IMR-90 (cell line): ENCODE results near the gene VKORC1L1. TPM values are rescaled to one million over a fixed set of nuclear protein-coding genes. Genes with fewer than 3 reads are reported as not detected.
"Not testable (repeated sequence)": the region's sequence is repeated elsewhere in the genome, so short reads cannot be mapped to it uniquely, and the experiment has no call there.

Experiments
- ATAC-seq: fragments of 200-7000 bp; cut with Tn5 transposase; 2 replicates; pipeline ENCODE4 v1.9.1; 2020; ENCODE audit warnings: low read depth, mild to moderate bottlenecking, moderate library complexity
- BruUV-seq: library from RNA; stranded (reverse); fragments of 400-500 nt; replicated peaks from 2 replicates; lab custom pipeline; 2021; lab: Mats Ljungman, UMichigan
- CTCF ChIA-PET: fragments of 300-600 bp; formaldehyde crosslinking; extraction: SDS; loops from one replicate; lab custom pipeline; 2021; ENCODE audit warnings: antibody characterized with exemption; lab: Yijun Ruan, JAX
- POLR2A ChIA-PET: fragments of 300-600 bp; sonication (Branson Sonifier 250); formaldehyde crosslinking; loops from one replicate; lab custom pipeline; 2022; ENCODE audit warnings: antibody characterized with exemption; ENCODE audit not compliant: unreplicated experiment; lab: Charles Lee
- DNase-seq: peaks from one replicate; pipeline ENCODE4 v3.0.0; 2013
- H2AFZ ChIP-seq: replicated peaks from 2 replicates; pipeline ENCODE3; 2013; ENCODE audit warnings: low read length, mild to moderate bottlenecking; ENCODE audit not compliant: poor library complexity
- H2AK5ac ChIP-seq: 2 replicates; pipeline ENCODE4 v1.6.1; 2013; ENCODE audit warnings: low read depth, low read length, inconsistent platforms
- H2AK9ac ChIP-seq: replicated peaks from 2 replicates; pipeline ENCODE3; 2013; ENCODE audit warnings: mild to moderate bottlenecking, low read depth, low read length, moderate library complexity; ENCODE audit not compliant: poor library complexity
- H2BK120ac ChIP-seq: 2 replicates; pipeline ENCODE4 v1.6.1; 2013; ENCODE audit warnings: low read depth, low read length, inconsistent platforms
- H2BK15ac ChIP-seq: 3 replicates; pipeline ENCODE4 v1.6.1; 2013; ENCODE audit warnings: low read depth, low read length, inconsistent platforms
- H2BK20ac ChIP-seq: 2 replicates; pipeline ENCODE4 v1.6.1; 2013; ENCODE audit warnings: low read depth, mild to moderate bottlenecking, inconsistent platforms, low read length, moderate library complexity
- H2BK5ac ChIP-seq: 2 replicates; pipeline ENCODE4 v1.6.1; 2013; ENCODE audit warnings: mild to moderate bottlenecking, low read depth, low read length, inconsistent platforms; ENCODE audit not compliant: poor library complexity, severe bottlenecking
- H3K14ac ChIP-seq: replicated peaks from 2 replicates; pipeline ENCODE4 v1.6.1; 2013; ENCODE audit warnings: low read depth, low read length, inconsistent platforms
- H3K18ac ChIP-seq: 2 replicates; pipeline ENCODE4 v1.6.1; 2013; ENCODE audit warnings: low read depth, low read length, control low read depth
- H3K23ac ChIP-seq: 2 replicates; pipeline ENCODE4 v1.6.1; 2013; ENCODE audit warnings: low read depth, low read length, inconsistent platforms
- H3K27ac ChIP-seq: 2 replicates; pipeline ENCODE4 v1.5.1; 2013; ENCODE audit warnings: mild to moderate bottlenecking, control low read depth, low read length; ENCODE audit not compliant: insufficient read depth
- H3K27me3 ChIP-seq: 2 replicates; pipeline ENCODE4 v1.6.1; 2013; ENCODE audit warnings: low read length; ENCODE audit not compliant: control insufficient read depth, insufficient read depth
- H3K36me3 ChIP-seq: 2 replicates; pipeline ENCODE4 v1.6.1; 2013; ENCODE audit warnings: low read length, mixed read lengths; ENCODE audit not compliant: control insufficient read depth, insufficient read depth
- H3K4ac ChIP-seq: 2 replicates; pipeline ENCODE4 v1.6.1; 2013; ENCODE audit warnings: low read depth, low read length, inconsistent platforms
- H3K4me1 ChIP-seq: 2 replicates; pipeline ENCODE4 v1.6.1; 2013; ENCODE audit warnings: low read length, mixed read lengths; ENCODE audit not compliant: control insufficient read depth, insufficient read depth
- H3K4me2 ChIP-seq: 2 replicates; pipeline ENCODE4 v1.6.1; 2013; ENCODE audit warnings: low read depth, mild to moderate bottlenecking, control low read depth, low read length, moderate library complexity
- H3K4me3 ChIP-seq: 2 replicates; pipeline ENCODE4 v1.5.1; 2013; ENCODE audit warnings: low read depth, mild to moderate bottlenecking, control low read depth, low read length, moderate library complexity; ENCODE audit not compliant: insufficient read depth
- H3K56ac ChIP-seq: 2 replicates; pipeline ENCODE4 v1.6.1; 2013; ENCODE audit warnings: low read length, inconsistent platforms; ENCODE audit not compliant: insufficient read depth; ENCODE audit errors: extremely low read depth
- H3K79me1 ChIP-seq, 2 experiments: 2 replicates each; pipeline ENCODE4 v1.6.1; 2013; ENCODE audit warnings: low read length in 2 of 2, inconsistent platforms in 1 of 2, low read depth in 1 of 2
- H3K9ac ChIP-seq: 2 replicates; pipeline ENCODE4 v1.6.1; 2013; ENCODE audit warnings: low read depth, low read length, control low read depth
- H3K9me1 ChIP-seq: 2 replicates; pipeline ENCODE4 v1.6.1; 2013; ENCODE audit warnings: low read length, inconsistent platforms; ENCODE audit not compliant: insufficient read depth
- H3K9me3 ChIP-seq: 2 replicates; pipeline ENCODE4 v1.6.1; 2013; ENCODE audit warnings: low read length; ENCODE audit not compliant: control insufficient read depth, insufficient read depth
- H4K20me1 ChIP-seq: 2 replicates; pipeline ENCODE4 v1.6.1; 2013; ENCODE audit warnings: low read length, inconsistent platforms; ENCODE audit not compliant: insufficient read depth
- H4K5ac ChIP-seq: 2 replicates; pipeline ENCODE4 v1.6.1; 2013; ENCODE audit warnings: mild to moderate bottlenecking, low read depth, low read length, control low read depth
- H4K8ac ChIP-seq, 2 experiments: 2 replicates each; pipeline ENCODE4 v1.6.1; 2013; ENCODE audit warnings: low read depth in 2 of 2, low read length in 2 of 2, control low read depth in 1 of 2, inconsistent platforms in 1 of 2
- H4K91ac ChIP-seq: 2 replicates; pipeline ENCODE4 v1.6.1; 2013; ENCODE audit warnings: low read depth, low read length, inconsistent platforms; ENCODE audit not compliant: insufficient read depth
- WGBS, 2 experiments: methylation state at CpG; one replicate each; pipeline versions ENCODE4 v1.1.5 to v1.1.7; 2013; ENCODE audit warnings: missing lambda C conversion rate in 2 of 2; ENCODE audit not compliant: insufficient read length in 1 of 2; ENCODE audit errors: extremely low coverage in 2 of 2; 5-methylcytosine and 5-hydroxymethylcytosine counted together
- dilution Hi-C: fragments of 300-500 bp; cut with HindIII; formaldehyde crosslinking; loops from one replicate; pipeline ENCODE4 v1.14.3; 2018; ENCODE audit warnings: low sequenced_read_pairs; ENCODE audit not compliant: unreplicated experiment
- in situ Hi-C: fragments of 300-500 bp; cut with MboI; formaldehyde crosslinking; loops from 3 replicates; pipeline ENCODE4 v1.14.3; 2019; ENCODE audit warnings: low sequenced_read_pairs, inconsistent platforms, mixed read lengths
- intact Hi-C: fragments of 100-400 bp; cut with micrococcal nuclease; formaldehyde crosslinking; loops from 2 replicates; pipeline ENCODE4 v1.10.0; 2022
- polyA plus RNA-seq, 3 experiments: library from polyadenylated mRNA; depleted of rRNA; stranded (reverse); fragments of >200 nt; gene quantifications; 2 replicates each; pipeline ENCODE4 v1.2.3, GENCODE V29; 2012; ENCODE audit warnings: low replicate concordance in 1 of 3
- total RNA-seq: library from RNA; depleted of rRNA; stranded (reverse); fragments of >200 nt; gene quantifications from 2 replicates; pipeline ENCODE4 v1.2.3, GENCODE V29; 2012

The VKORC1L1 gene
- total and polyA plus RNA-seq, 2 of the 4 experiments (the other 2 are of a cell fraction), result 12.5 to 14.5 TPM

DNA sequence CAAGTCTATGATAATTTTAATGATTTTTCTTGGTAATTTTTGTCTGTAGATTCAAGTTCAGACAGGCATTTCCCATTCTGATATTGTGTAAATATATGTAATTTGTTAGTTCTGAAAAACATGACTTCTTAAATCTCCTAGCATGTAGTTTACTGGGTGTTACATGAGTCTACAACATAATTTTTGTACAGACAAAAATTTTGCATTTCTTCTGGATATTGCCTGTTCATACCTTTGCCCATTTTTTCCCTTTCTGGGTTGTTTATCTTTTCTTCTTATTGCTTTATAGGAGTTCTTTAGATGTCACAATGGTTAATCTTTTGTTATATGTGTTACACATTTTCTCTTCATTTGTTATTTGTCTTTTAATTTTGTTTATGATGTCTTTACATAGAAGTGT lies 12.1 kb downstream of the VKORC1L1 start:
- H4K20me1 ChIP-seq, DNase-seq, H2BK20ac ChIP-seq, H3K4ac ChIP-seq, H3K27me3 ChIP-seq, H2BK120ac ChIP-seq, BruUV-seq, H4K5ac ChIP-seq, H3K4me1 ChIP-seq, POLR2A ChIA-PET, dilution Hi-C loops, ATAC-seq, H2AFZ ChIP-seq, H3K4me3 ChIP-seq, CTCF ChIA-PET, in situ Hi-C loops, H3K14ac ChIP-seq, H2BK5ac ChIP-seq, H3K36me3 ChIP-seq, intact Hi-C loops, H3K18ac ChIP-seq, H3K9me3 ChIP-seq, H2BK15ac ChIP-seq, H3K27ac ChIP-seq, H3K56ac ChIP-seq, H3K9me1 ChIP-seq, H3K23ac ChIP-seq, H2AK5ac ChIP-seq, H3K4me2 ChIP-seq, H2AK9ac ChIP-seq, H4K91ac ChIP-seq, H3K9ac ChIP-seq, H4K8ac ChIP-seq: not testable (repeated sequence)
- H3K79me1 ChIP-seq, result peaks cover 5 to 19% of the 10 kb centered on the region in 2 experiments; a peak in 3 of 4 replicates

DNA sequence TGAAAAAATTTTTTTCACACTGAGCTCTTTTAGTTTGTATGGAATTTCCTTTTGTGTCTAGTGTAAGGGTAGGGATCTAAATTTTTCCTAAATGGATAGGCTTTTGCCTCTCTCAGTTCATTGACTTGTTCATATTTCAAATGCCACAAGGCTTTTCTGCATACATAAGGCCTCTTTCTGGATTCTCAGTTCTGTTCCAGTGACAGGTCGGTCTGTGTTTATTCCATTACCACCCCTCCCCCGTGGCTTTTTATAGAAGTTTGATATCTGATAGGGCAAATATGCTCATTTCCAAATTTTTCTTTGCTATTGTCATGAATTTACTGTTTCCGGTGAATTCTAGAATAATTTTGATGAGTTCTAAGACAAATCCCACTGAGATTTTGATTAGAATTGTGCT lies 12.7 kb downstream of the VKORC1L1 start:
- H4K8ac ChIP-seq, BruUV-seq, H3K36me3 ChIP-seq, dilution Hi-C loops, DNase-seq, H3K27me3 ChIP-seq, H2AFZ ChIP-seq, H4K20me1 ChIP-seq, H2BK15ac ChIP-seq, H3K9ac ChIP-seq, H3K23ac ChIP-seq, H2AK5ac ChIP-seq, H2AK9ac ChIP-seq, H2BK5ac ChIP-seq, H3K14ac ChIP-seq, H3K56ac ChIP-seq, H3K4me3 ChIP-seq, H3K9me1 ChIP-seq, H3K27ac ChIP-seq, H2BK20ac ChIP-seq, intact Hi-C loops, CTCF ChIA-PET, ATAC-seq, H3K9me3 ChIP-seq, H4K5ac ChIP-seq, H3K18ac ChIP-seq, H2BK120ac ChIP-seq, H3K4me1 ChIP-seq, H3K4ac ChIP-seq, POLR2A ChIA-PET, in situ Hi-C loops, H3K4me2 ChIP-seq, H4K91ac ChIP-seq: not testable (repeated sequence)
- no CpG with 5 or more reads among the region's 3 CpGs for WGBS, 2 experiments
- peaks cover 0 to 15% of the 10 kb centered on the region in 2 experiments; a peak in 3 of 4 replicates for H3K79me1 ChIP-seq
